ENCODE measurements around the gene PVALEF. TPM values are rescaled to one million over a fixed set of nuclear protein-coding genes. Genes with fewer than 3 reads are reported as not detected.

PVALEF gene
- total RNA-seq, 1 experiment from 2014 or later, result not detected

DNA sequence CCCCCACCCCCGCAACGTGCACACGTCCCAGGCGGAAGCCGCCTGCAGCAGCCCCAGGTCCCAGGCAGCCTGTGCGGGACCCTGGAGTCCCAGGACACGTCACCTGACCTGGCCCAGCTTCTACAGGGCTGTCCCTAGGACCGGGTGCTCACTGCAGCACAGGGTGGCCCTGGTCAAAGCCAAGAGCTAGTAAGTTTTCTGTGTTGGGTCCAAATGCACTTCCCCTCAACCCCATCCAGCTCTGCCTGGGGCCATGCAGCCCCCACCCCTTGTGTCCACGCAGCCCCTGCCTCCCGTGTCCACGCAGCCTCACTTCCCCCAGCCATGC lies 22.1 kb upstream of the PVALEF start:
- Histone ChIP-seq H3K18ac (ENCODE audit: insufficient read length, low read depth, low read length) (no peak overlapping the region), H3K23me2 (ENCODE audit: insufficient read length, low read depth, low read length, poor library complexity, severe bottlenecking) (no peaks in the 10 kb centered on the region), H2AFZ (ENCODE audit: low read length) (no peak overlapping the region), H3K4me1 (ENCODE audit: insufficient read depth, low read length) (no peaks in the 10 kb centered on the region), H4K5ac (ENCODE audit: insufficient read length, low read depth, low read length) (no peak overlapping the region), H4K20me1 (ENCODE audit: control insufficient read depth, insufficient read depth, insufficient read length) (no peaks in the 10 kb centered on the region), H3K4ac (ENCODE audit: low read depth, low read length) (no peak overlapping the region), H2BK15ac (ENCODE audit: low read depth, low read length) (no peak overlapping the region), H3K79me2 (ENCODE audit: insufficient read depth, low read length) (no peaks in the 10 kb centered on the region), H3K27me3 (ENCODE audit: insufficient read depth, low read length) (no peaks in the 10 kb centered on the region), H3K9me3 (ENCODE audit: control insufficient read depth, low read depth, low read length) (no peaks in the 10 kb centered on the region), H3T11ph (ENCODE audit: low read length) (no peak overlapping the region), H3K9ac (ENCODE audit: extremely low read depth, insufficient read length, low read length) (no peak overlapping the region), H3K14ac (ENCODE audit: insufficient read depth, low read length) (no peak overlapping the region), H3K27ac (ENCODE audit: insufficient read length, low read depth, low read length) (no peak overlapping the region), H3K56ac (ENCODE audit: insufficient read length, low read depth, low read length) (no peak overlapping the region), H4K8ac (replicated peaks; ENCODE audit: insufficient read length, low read depth, low read length) (no peak overlapping the region), H3K4me2 (ENCODE audit: insufficient read depth, insufficient read length, low read length) (no peak overlapping the region), H2BK20ac (ENCODE audit: low read depth, low read length, poor library complexity, severe bottlenecking) (no peak overlapping the region), H3K23ac (ENCODE audit: insufficient read length, low read depth, low read length) (no peak overlapping the region), H2BK12ac (ENCODE audit: insufficient read length, low read depth, low read length) (no peak overlapping the region), H3K79me1 (ENCODE audit: insufficient read depth, low read depth, low read length, poor library complexity, severe bottlenecking) (no peaks in the 10 kb centered on the region), H4K91ac (ENCODE audit: insufficient read length, low read depth, low read length) (no peak overlapping the region), H2BK120ac (ENCODE audit: low read depth, low read length, poor library complexity, severe bottlenecking) (no peak overlapping the region), H2AK5ac (ENCODE audit: insufficient read length, low read length) (no peak overlapping the region), H2BK5ac (ENCODE audit: insufficient read length, low read length) (no peak overlapping the region)
- Mint-ChIP-seq H3K36me3 (ENCODE audit: insufficient read depth in 1 of 3, low read depth in 3 of 3) (peaks cover 0 to 3% (median 0%) of the 10 kb centered on the region in 3 experiments; a peak in 3 of 7 replicates), H3K4me3 (no peak overlapping the region), H3K9me3 (peaks cover 10 to 11% of the 10 kb centered on the region in 2 experiments), H3K4me1 (peaks cover 2 to 10% of the 10 kb centered on the region in 2 experiments; a peak in 2 of 4 replicates), H3K27ac (no peak overlapping the region), H3K27me3 (ENCODE audit: low read depth) (peaks cover 1% of the 10 kb centered on the region)
- WGBS (ENCODE audit: extremely low coverage, insufficient read length, low lambda C conversion rate), result no CpG with 5 or more reads among the region's 11 CpGs
- TF ChIP-seq, protein P1, sequence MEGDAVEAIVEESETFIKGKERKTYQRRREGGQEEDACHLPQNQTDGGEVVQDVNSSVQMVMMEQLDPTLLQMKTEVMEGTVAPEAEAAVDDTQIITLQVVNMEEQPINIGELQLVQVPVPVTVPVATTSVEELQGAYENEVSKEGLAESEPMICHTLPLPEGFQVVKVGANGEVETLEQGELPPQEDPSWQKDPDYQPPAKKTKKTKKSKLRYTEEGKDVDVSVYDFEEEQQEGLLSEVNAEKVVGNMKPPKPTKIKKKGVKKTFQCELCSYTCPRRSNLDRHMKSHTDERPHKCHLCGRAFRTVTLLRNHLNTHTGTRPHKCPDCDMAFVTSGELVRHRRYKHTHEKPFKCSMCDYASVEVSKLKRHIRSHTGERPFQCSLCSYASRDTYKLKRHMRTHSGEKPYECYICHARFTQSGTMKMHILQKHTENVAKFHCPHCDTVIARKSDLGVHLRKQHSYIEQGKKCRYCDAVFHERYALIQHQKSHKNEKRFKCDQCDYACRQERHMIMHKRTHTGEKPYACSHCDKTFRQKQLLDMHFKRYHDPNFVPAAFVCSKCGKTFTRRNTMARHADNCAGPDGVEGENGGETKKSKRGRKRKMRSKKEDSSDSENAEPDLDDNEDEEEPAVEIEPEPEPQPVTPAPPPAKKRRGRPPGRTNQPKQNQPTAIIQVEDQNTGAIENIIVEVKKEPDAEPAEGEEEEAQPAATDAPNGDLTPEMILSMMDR (conservative IDR thresholded peaks at IDR 0.05), result no peak
- no peak for DNase-seq

Measured in H9 (cell line).